Ammon's horn (tissue), 1 donor: ENCODE results near the gene ZNF143.
"Not testable (repeated sequence)": the region's sequence is repeated elsewhere in the genome, so short reads cannot be mapped to it uniquely, and the experiment has no call there.

ENCODE experiments used
- DNase-seq: peaks from one replicate; pipeline ENCODE4 v3.0.0-alpha.2; 2016; ENCODE audit warnings: low spot score

Gene ZNF143

DNA sequence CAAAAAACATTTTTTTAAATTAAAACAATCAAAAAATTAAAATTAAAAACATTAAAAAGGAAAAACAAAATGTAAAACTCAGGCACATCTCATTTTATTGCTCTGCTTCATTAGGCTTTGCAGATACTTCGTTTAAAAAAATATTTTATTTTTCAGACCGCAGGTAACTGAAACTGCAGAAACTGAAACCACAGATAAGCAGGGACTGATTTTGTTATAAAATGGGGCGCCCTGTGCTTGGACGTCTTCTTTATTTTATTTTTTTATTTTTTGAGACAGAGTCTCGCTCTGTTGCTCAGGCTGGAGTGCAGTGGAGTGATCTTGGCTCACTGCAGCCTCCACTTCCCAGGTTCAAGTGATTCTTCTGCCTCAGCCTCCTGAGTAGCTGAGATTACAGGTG lies 88.4 kb downstream of the ZNF143 start:
- DNase-seq: not testable (repeated sequence)

DNA sequence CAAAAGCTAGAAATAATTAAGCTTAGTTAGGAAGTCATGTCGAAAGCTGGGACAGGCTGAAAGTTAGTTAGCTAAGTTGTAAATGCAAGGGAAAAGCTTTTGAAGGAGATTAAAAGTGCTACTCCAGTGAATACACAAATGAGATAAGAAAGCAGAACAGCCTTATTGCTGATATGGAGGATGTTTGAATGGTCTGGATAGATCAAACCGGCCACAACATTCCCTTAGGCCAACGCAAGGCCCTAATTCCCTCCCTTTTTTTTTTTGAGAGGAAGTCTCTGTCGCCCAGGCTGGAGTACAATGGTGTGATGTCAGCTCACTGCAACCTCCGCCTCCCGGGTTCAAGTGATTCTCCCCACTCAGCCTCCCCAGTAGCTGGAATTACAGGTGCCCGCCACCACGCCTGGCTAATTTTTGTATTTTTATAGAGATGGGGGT lies 89.4 kb downstream of the ZNF143 start:
- no peak for DNase-seq

DNA sequence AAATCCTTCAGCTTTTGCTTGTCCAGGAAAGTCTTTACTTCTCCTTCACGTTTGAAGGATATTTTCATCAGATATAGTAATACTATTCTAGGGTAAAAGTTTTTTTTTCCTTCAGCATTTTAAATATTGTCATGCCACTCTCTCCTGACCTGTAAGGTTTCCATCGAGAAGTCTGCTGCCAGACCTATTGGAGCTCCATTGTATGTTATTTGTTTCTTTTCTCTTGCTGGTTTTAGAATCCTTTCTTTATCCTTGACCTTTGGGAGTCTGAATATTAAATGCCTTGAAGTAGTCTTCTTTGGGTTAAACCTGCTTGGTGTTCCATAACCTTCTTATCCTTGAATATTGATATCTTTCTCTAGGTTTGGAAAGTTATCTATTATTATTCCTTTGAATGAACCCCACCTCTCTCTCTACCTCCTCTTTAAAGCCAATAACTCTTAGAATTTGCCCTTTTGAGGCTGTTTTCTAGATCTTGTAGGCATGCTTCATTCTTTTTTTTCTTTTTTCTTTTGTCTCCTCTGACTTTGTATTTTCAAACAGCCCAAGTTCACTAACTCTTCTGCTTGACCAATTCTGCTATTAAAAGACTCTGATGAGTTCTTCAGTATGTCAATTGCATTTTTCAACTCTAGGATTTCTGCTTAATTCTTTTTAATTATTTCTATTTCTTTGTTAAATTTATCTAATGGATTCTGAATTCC lies 100.6 kb downstream of the ZNF143 start:
- no peak for DNase-seq

DNA sequence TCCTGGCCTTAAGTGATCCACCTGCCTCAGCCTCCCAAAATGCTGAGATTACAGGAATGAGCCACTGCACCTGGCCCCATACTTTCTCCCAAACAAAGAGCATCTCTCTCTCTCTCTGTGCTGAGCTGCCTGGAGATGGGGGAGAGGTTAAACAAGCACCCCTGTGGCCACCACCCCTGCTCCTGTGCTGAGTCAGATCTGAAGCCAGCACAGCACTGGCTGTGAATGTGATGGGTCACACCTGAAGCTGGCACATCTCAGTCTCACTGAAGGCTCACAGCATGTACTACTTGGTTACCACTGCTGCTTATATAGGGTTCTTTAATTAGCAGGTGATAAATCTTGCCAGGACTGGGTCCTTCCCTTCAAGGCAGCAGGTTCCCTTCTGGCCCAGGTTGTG lies 101.9 kb downstream of the ZNF143 start:
- DNase-seq: no peak

DNA sequence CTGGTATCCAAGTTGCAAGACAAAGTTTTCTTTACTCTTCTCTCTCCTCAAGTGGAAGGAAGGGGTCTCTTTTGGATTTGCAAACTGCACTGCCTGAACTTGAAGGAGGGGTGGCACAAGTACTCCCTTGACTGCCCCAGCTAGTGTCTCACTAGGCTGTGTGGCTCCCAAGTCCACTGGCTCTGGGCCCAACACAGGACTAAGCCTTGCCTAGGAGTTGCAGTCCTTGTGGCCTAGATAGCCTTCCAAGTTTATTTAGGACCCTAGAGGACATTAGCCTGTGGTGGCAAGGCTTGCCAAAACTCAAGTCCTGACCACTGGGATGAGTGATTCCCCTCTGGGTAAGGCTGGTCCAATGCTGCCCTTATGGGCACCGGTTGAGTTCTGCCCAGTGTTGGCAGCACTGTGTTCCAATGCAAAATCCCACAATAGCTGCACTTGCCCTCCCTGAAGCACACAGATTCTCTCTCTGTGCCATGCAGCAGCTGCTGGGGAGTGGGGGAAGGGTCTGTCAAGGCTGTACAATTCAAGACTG lies 102.5 kb downstream of the ZNF143 start:
- DNase-seq: no peak

DNA sequence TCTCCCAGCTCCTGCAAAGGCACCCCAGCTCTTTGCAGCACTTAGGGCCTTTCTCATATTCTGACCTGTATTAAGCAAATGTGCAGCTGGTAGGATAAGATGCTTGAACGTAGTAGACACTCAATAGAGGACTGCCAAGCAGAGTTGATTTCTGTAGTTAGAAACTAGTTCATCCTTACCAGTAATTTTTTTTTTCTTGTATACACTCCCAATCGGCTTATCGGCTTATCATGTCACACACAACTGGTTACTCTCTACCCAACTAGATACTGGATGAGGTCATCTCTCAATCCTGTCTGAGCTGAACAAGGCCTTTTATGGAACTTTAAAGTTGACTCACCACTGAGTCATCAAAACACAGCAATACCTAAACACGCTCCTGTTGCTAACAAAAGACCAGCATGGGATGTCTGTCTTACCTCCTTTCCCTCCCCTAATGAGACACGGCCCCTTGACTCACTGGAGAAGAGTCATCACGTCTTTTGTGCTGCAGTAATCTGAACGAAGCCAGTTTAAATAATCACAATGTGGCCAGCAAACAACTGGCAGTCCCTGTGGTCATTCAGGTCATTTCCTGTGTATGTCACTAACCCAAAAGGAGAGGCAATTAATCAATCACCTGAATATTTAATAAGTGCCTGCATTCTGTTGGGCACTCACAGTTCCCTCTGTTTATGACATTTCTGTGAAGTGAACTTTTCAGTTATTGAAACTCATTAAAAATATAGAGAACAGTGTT lies 105.2 kb downstream of the ZNF143 start:
- DNase-seq: peak; percentile 32

DNA sequence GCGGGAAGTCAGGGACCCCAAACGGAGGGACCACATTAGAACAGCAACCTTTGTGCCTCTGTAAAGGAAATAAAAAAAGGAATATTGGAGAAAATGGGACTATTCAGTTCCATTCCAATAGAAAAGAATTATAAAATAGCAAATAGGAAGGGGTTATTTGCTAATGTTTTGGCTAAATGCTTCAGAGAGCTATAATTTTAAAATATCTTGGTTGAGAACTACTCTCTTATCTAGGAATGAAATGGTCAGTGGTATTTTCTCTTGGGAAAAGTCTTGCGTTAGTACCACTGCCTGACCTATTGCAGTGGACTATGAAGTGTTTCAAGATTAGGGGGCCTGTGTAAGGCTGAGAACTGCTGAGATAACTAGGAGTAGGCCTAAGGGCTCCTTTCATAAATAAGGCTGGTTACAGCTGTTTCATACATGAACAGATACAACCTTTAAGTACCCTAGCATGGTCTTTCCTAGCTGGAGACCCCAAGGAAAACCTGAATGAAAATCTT lies 105.8 kb downstream of the ZNF143 start:
- no peak for DNase-seq

DNA sequence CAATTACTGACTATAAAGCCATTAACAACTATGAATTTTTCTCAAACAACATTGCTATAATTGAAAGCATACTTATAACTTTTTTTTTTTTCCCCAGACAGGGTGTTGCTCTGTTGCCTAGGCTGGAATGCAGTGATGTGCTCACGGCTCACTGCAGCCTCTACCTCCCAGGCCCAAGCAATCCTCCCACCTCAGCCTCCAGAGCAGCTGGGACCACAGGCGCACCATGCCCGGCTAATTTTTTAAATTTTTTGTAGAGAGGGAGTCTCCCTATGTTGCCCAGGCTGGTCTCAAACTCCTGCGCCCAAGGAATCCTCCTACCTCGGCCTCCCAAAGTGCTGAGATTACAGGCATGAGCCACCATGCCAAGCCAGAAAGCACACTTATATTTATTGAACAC lies 106.6 kb downstream of the ZNF143 start:
- no peak for DNase-seq

DNA sequence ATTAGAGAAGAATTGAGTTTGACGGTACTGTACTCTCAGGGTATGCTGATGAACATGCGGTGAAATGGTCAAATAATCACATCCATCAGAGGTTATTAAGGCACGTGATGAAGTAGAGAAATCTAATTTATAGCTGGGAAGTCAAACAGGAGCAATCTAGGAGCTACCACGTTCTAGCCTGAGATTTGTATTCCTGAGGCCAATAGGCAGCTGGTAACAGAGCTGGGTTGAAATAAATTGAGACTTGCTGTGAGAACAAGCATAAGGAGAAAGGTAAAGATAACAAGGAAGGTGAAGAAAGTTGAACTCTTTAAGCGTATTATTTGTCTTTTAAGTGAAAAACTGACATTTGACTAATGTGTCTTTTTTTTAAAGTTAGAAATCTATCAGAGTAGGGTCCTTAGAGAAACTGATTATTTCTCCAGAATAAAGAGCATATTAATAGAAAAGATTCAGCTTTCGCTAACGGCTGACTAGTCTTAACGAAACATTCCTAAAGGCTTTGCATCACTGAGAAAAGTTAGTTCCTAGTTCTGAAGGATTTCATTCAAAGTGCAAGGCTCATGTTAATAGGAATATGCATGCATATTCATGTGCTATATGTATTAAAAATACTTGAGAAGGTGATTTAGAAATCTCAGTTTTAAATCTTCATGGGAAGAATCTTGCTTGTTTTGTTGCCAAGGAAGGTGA lies 107.5 kb downstream of the ZNF143 start:
- no peak for DNase-seq

DNA sequence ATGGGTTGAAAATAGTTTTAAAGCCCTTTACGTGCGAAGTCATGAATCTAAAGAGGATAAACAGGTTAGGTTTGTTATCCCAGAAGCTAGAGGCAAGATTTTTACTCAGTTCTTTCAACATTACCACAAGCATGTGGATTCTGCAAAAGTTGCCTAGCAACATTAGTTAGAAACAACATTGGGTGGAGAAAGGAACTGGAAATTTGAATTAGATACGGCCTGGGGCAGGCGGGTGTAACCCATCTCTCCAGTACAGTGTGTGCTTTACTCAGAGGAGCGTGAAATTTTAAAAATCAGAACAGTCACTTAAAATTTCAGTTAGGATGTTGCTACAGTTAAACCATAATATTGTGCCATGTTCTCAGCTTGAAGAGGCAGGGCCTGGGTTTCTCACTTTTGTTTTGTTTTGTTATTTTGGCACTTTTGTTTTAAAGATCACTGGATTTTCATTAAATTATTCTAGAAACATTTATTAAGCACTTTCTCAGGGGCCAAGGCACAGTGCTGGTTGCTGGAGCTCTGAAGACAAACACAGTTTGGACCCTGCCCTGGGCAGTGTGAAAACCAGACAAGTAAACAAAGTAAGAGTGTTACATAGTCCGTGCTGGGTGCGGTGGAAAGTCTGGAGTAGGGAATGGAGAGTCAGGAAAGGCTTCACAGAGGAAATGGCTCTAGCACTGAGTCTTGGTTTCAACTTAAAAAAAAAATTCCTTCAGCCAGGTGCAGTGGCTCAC lies 108.2 kb downstream of the ZNF143 start:
- peak; percentile 32 for DNase-seq

DNA sequence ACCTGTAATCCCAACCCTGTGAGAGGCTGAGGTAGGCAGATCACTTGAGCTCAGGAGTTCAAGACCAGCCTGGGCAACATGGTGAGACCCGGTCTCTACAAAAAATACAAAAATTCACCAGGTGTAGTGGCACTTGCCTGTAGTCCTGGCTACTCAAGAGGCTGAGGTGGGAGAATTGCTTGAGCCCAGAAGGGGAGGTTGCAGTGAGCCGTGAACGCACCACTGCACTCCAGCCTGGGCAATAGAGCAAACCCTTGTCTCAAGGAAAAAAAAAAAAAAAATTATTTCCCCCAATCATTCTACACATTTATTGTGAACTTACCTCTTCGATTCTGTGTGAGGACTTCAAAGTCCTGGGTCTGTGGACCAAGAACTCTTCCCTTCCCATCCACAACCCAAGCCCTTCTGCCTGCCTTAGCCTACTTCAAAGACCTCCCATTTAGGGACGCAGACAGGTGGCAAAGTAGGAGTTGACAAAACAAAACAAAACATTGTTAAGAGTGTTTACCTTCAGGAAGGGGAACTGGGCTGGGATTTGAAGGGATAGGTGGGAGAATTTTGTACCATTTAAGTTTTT lies 108.9 kb downstream of the ZNF143 start:
- no peak for DNase-seq

DNA sequence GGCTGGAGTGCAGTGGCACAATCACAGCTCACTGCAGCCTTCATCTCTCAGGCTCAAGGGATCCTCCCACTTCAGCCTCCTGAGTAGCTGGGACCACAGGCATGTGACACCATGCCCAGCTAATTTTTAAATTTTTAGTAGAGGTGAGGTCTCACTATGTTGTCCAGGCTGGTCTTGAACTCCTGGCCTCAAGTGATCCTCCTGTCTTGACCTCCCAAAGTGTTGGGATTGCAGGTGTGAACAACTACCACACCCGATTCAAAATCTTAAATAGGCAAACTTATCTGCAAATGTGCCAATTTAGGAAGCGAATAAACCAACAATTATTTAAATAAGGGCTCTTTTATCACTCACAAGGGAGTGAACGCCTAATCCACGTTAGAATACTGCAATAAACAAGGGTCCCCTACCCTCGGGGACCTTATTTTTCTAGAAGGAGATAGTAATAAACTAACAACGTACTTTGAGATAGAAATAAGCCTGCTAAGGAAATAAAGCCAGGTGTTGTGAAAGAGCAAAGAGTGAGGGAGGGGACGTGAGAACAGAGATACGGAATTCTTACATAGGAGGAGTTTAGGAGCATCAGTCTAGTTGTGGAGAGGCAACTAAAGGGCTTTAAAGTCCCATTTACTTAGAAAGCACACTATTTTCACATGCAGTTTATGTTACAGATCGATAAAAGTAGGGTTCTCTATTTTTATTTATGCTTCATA lies 109.7 kb downstream of the ZNF143 start:
- DNase-seq: no peak

DNA sequence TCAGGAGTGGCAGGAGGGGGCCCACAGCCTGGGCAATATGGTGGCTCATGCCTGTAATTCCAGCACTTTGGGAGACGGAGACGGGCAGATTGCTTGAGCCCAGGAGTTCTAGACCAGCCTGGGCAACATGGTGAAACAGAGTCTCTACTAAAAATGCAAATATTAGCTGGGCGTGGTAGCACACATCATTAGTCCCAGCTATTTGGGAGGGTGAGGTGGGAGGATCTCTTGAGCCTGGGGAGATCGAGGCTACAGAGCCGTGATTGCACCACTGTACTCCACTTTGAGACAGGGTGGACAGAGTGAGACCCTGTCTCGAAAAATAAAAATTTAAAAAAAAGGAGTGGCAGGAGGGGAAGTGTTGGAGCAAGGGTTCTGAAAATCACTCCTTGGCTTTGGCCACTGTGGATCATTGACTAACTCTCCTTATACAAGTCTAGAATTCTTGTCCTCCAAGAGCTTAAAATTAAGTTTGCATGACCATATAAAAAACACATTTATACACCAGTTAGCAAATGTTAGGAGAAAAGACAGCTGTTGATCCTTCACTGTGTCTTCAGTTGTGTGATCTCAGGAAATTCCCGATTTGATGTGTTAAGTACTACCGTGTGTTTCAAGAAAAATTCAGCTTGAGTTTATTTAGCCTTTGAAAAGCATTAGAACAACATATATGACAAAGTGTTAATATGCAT lies 110.4 kb downstream of the ZNF143 start:
- no peak for DNase-seq

DNA sequence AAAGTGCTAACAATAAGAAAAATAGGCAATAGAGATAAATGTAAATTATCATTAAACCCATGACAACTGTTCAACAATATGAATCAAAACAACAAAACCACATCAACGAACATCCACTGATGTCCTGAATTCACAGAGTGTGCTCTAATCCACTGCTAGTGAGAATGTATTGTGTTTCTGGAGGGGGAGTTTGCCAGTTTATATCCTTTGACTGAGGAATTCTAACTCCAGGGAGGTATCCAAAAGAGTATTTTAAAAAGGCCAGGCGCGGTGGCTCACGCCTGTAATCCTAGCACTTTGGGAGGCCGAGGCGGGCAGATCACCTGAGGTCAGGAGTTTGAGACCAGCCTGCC lies 110.9 kb downstream of the ZNF143 start:
- no peak for DNase-seq

DNA sequence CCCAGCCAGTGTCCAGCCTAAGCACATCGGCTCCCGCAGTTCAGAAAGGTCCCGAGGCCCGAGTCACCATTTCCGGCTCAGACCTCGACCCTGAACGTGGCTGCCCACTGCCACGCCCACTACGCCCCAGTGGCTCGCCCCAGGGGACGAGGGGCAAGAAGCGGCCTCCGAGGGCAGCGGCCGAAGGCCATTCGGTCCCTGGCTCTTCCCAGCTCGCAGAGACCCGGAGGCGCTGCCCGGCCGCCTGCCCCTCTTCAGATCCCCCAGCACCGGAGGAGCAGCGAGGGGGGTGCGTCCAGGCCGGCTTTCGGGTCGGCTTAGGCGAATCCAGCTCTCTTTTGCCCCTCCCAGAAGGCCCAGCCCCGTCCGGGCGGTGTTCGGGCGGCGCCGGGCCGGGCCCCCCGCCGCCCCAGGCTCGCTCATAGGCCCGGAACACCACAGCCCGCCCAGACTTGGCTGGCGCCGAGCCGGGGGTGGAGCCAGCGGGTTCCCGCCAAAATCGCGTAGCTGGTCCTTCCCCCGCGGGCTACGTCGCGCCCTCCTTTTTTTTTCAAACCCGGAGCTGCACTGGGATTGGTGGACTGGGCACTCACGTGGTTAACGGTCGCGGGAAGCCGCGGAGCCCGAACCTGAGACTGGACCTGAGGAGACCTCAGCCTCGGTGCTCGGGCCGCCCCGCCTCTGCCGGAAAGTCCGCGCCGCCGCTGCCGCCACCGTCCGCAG lies 112.4 kb downstream of the ZNF143 start, which contains the start of gene WEE1:
Gene WEE1, plus strand, starts transcription at position 619 of the 723 bp plus-strand sequence. CDS start 264 bp downstream, outside the sequence.
- DNase-seq: peak; percentile 93

DNA sequence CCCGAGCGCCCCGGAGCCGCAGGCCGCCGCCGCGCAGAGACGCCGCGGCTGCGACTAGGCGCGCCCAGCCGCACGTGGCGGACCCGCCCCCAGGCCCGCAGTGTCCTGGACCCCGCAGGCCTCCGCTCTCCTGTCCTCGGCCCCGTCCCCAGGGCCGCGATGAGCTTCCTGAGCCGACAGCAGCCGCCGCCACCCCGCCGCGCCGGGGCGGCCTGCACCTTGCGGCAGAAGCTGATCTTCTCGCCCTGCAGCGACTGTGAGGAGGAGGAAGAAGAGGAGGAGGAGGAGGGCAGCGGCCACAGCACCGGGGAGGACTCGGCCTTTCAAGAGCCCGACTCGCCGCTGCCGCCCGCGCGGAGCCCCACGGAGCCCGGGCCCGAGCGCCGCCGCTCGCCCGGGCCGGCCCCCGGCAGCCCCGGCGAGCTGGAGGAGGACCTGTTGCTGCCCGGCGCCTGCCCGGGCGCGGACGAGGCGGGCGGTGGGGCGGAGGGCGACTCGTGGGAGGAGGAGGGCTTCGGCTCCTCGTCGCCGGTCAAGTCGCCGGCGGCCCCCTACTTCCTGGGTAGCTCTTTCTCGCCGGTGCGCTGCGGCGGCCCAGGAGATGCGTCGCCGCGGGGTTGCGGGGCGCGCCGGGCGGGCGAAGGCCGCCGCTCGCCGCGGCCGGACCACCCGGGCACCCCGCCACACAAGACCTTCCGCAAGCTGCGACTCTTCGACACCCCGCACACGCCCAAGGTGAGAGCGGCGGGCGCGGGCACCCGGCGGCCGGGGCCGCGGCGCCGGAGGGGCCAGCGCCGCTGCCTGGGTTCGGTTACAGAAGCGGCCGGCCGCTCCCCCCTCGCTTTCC lies 113.2 kb downstream of the ZNF143 start:
- DNase-seq: no peak

DNA sequence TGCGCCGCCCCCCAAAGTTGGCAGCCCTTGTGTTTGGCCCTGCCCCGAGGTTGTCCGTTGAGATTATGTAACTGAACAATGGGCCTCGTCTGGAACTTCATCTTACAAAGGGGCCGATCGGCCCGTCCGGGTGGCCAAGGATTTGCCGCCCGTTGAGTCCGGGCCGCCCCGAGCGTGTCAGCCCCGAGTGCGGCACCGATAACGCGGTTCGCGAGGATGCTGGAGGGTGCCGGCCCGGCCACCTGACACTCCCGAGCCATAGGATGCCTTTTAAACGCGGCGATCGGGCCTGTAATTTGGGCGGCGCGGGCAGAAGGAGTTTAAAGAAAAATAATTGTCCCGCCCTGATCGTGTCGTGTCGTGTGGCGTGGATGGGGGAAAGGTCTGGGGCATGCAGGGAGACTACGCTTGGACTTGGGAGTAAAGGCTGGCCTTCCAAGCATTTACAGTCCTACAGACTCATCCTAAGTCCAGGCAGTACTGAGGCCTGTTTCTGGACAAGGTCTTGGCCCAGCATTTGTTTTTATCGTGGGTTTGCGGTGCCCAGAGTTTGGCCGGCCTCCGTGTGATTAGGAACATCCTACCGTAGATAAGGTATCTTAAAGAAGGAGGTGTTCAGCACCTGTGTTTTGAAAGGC lies 113.9 kb downstream of the ZNF143 start:
- no peak for DNase-seq
